Measurements from ENCODE around the gene RAD51D.

Gene RAD51D

GRCh38 chr17:35062308-35062707 is 57.4 kb downstream of the RAD51D start:
- Histone ChIP-seq H3K9me3 (ENCODE audit: control insufficient read depth in 1 of 2, low read length in 2 of 2) (no peaks in the 10 kb centered on the region), H3K4me3 (ENCODE audit: low read depth in 1 of 2, low read length in 2 of 2) (no peak overlapping the region)

GRCh38 chr17:35057332-35057915 is 62.2 kb downstream of the RAD51D start:
- Histone ChIP-seq H3K9me3 (ENCODE audit: control insufficient read depth in 1 of 2, low read length in 2 of 2) (no peaks in the 10 kb centered on the region), H3K4me1 (ENCODE audit: control insufficient read depth in 1 of 2, insufficient read depth in 2 of 2, low read length in 2 of 2) (peaks cover 3 to 4% of the 10 kb centered on the region in 2 donors), H3K4me3 (ENCODE audit: low read depth in 1 of 2, low read length in 2 of 2) (no peak overlapping the region), H3K36me3 (ENCODE audit: control insufficient read depth in 1 of 2, insufficient read depth in 2 of 2, low read length in 2 of 2) (peaks cover 0 to 8% of the 10 kb centered on the region in 2 donors), H3K27me3 (ENCODE audit: low read depth, low read length) (no peaks in the 10 kb centered on the region), H3K27ac (ENCODE audit: low read length) (no peak overlapping the region)

More at GRCh38 chr17:35062308-35062707, 57.4 kb downstream of the RAD51D start:
- H3K36me3 ChIP-seq (ENCODE audit: control insufficient read depth in 1 of 2, insufficient read depth in 2 of 2, low read length in 2 of 2): peaks cover 7 to 8% of the 10 kb centered on the region in 2 donors
- H3K4me1 ChIP-seq (ENCODE audit: control insufficient read depth in 1 of 2, insufficient read depth in 2 of 2, low read length in 2 of 2): peaks cover 10 to 11% of the 10 kb centered on the region in 2 donors
- no peak overlapping the region for H3K27ac ChIP-seq (ENCODE audit: low read length)
- H3K27me3 ChIP-seq (ENCODE audit: low read depth, low read length): no peaks in the 10 kb centered on the region

GRCh38 chr17:35056013-35056412 is 63.6 kb downstream of the RAD51D start:
- Histone ChIP-seq H3K4me1 (ENCODE audit: control insufficient read depth in 1 of 2, insufficient read depth in 2 of 2, low read length in 2 of 2) (peaks cover 12 to 15% of the 10 kb centered on the region in 2 donors), H3K4me3 (ENCODE audit: low read depth in 1 of 2, low read length in 2 of 2) (no peak overlapping the region), H3K27ac (ENCODE audit: low read length) (no peak overlapping the region), H3K36me3 (ENCODE audit: control insufficient read depth in 1 of 2, insufficient read depth in 2 of 2, low read length in 2 of 2) (peaks cover 0 to 5% of the 10 kb centered on the region in 2 donors), H3K27me3 (ENCODE audit: low read depth, low read length) (no peaks in the 10 kb centered on the region), H3K9me3 (ENCODE audit: control insufficient read depth in 1 of 2, low read length in 2 of 2) (no peaks in the 10 kb centered on the region)

- H3K36me3 ChIP-seq (ENCODE audit: control insufficient read depth in 1 of 2, insufficient read depth in 2 of 2, low read length in 2 of 2): no peaks in the 10 kb centered on the region
- no peak overlapping the region for H3K4me3 ChIP-seq (ENCODE audit: low read depth in 1 of 2, low read length in 2 of 2)
- no peaks in the 10 kb centered on the region for H3K27me3 ChIP-seq (ENCODE audit: low read depth, low read length)
- H3K27ac ChIP-seq (ENCODE audit: low read length): no peak overlapping the region
- H3K9me3 ChIP-seq (ENCODE audit: control insufficient read depth in 1 of 2, low read length in 2 of 2): no peaks in the 10 kb centered on the region
- H3K4me1 ChIP-seq (ENCODE audit: control insufficient read depth in 1 of 2, insufficient read depth in 2 of 2, low read length in 2 of 2): peaks cover 12 to 18% of the 10 kb centered on the region in 2 donors
Measured at GRCh38 chr17:35053204-35053603, 66.5 kb downstream of the RAD51D start.

GRCh38 chr17:35052780-35053179 is 66.9 kb downstream of the RAD51D start:
- Histone ChIP-seq H3K27ac (ENCODE audit: low read length) (no peak overlapping the region), H3K4me3 (ENCODE audit: low read depth in 1 of 2, low read length in 2 of 2) (no peak overlapping the region), H3K36me3 (ENCODE audit: control insufficient read depth in 1 of 2, insufficient read depth in 2 of 2, low read length in 2 of 2) (no peaks in the 10 kb centered on the region), H3K27me3 (ENCODE audit: low read depth, low read length) (no peaks in the 10 kb centered on the region), H3K9me3 (ENCODE audit: control insufficient read depth in 1 of 2, low read length in 2 of 2) (no peaks in the 10 kb centered on the region), H3K4me1 (ENCODE audit: control insufficient read depth in 1 of 2, insufficient read depth in 2 of 2, low read length in 2 of 2) (peaks cover 12 to 18% of the 10 kb centered on the region in 2 donors)

- Histone ChIP-seq H3K4me3 (ENCODE audit: low read depth in 1 of 2, low read length in 2 of 2) (peak overlapping the region in 1 of 2 donors; percentile 3), H3K9me3 (ENCODE audit: control insufficient read depth in 1 of 2, low read length in 2 of 2) (no peaks in the 10 kb centered on the region), H3K27ac (ENCODE audit: low read length) (peak overlapping the region; percentile 71), H3K4me1 (ENCODE audit: control insufficient read depth in 1 of 2, insufficient read depth in 2 of 2, low read length in 2 of 2) (peaks cover 12 to 18% of the 10 kb centered on the region in 2 donors), H3K27me3 (ENCODE audit: low read depth, low read length) (no peaks in the 10 kb centered on the region), H3K36me3 (ENCODE audit: control insufficient read depth in 1 of 2, insufficient read depth in 2 of 2, low read length in 2 of 2) (no peaks in the 10 kb centered on the region)
Measured at GRCh38 chr17:35052241-35052610, 67.4 kb downstream of the RAD51D start.

GRCh38 chr17:35051579-35052240 is 68.0 kb downstream of the RAD51D start:
- H3K4me3 ChIP-seq (ENCODE audit: low read depth in 1 of 2, low read length in 2 of 2): peak overlapping the region in 1 of 2 donors; percentile 3
- H3K4me1 ChIP-seq (ENCODE audit: control insufficient read depth in 1 of 2, insufficient read depth in 2 of 2, low read length in 2 of 2): peaks cover 12 to 18% of the 10 kb centered on the region in 2 donors
- H3K27ac ChIP-seq (ENCODE audit: low read length): peak overlapping the region; percentile 71
- H3K36me3 ChIP-seq (ENCODE audit: control insufficient read depth in 1 of 2, insufficient read depth in 2 of 2, low read length in 2 of 2): no peaks in the 10 kb centered on the region
- no peaks in the 10 kb centered on the region for H3K27me3 ChIP-seq (ENCODE audit: low read depth, low read length)
- H3K9me3 ChIP-seq (ENCODE audit: control insufficient read depth in 1 of 2, low read length in 2 of 2): no peaks in the 10 kb centered on the region

GRCh38 chr17:35051183-35051578 is 68.5 kb downstream of the RAD51D start:
- no peaks in the 10 kb centered on the region for H3K27me3 ChIP-seq (ENCODE audit: low read depth, low read length)
- no peaks in the 10 kb centered on the region for H3K9me3 ChIP-seq (ENCODE audit: control insufficient read depth in 1 of 2, low read length in 2 of 2)
- H3K4me3 ChIP-seq (ENCODE audit: low read depth in 1 of 2, low read length in 2 of 2): no peak overlapping the region
- H3K4me1 ChIP-seq (ENCODE audit: control insufficient read depth in 1 of 2, insufficient read depth in 2 of 2, low read length in 2 of 2): peaks cover 12 to 18% of the 10 kb centered on the region in 2 donors
- H3K27ac ChIP-seq (ENCODE audit: low read length): peak overlapping the region; percentile 71
- no peaks in the 10 kb centered on the region for H3K36me3 ChIP-seq (ENCODE audit: control insufficient read depth in 1 of 2, insufficient read depth in 2 of 2, low read length in 2 of 2)

GRCh38 chr17:35050170-35050569 is 69.5 kb downstream of the RAD51D start:
- Histone ChIP-seq H3K36me3 (ENCODE audit: control insufficient read depth in 1 of 2, insufficient read depth in 2 of 2, low read length in 2 of 2) (no peaks in the 10 kb centered on the region), H3K4me3 (ENCODE audit: low read depth in 1 of 2, low read length in 2 of 2) (no peak overlapping the region), H3K27me3 (ENCODE audit: low read depth, low read length) (no peaks in the 10 kb centered on the region), H3K9me3 (ENCODE audit: control insufficient read depth in 1 of 2, low read length in 2 of 2) (no peaks in the 10 kb centered on the region), H3K4me1 (ENCODE audit: control insufficient read depth in 1 of 2, insufficient read depth in 2 of 2, low read length in 2 of 2) (peaks cover 12 to 18% of the 10 kb centered on the region in 2 donors), H3K27ac (ENCODE audit: low read length) (no peak overlapping the region)

GRCh38 chr17:35048685-35049379 is 70.8 kb downstream of the RAD51D start:
- Histone ChIP-seq H3K4me1 (ENCODE audit: control insufficient read depth in 1 of 2, insufficient read depth in 2 of 2, low read length in 2 of 2) (peaks cover 12 to 18% of the 10 kb centered on the region in 2 donors), H3K9me3 (ENCODE audit: control insufficient read depth in 1 of 2, low read length in 2 of 2) (no peaks in the 10 kb centered on the region), H3K36me3 (ENCODE audit: control insufficient read depth in 1 of 2, insufficient read depth in 2 of 2, low read length in 2 of 2) (no peaks in the 10 kb centered on the region), H3K27ac (ENCODE audit: low read length) (no peak overlapping the region), H3K4me3 (ENCODE audit: low read depth in 1 of 2, low read length in 2 of 2) (no peak overlapping the region), H3K27me3 (ENCODE audit: low read depth, low read length) (no peaks in the 10 kb centered on the region)

GRCh38 chr17:35046740-35047283 is 72.8 kb downstream of the RAD51D start:
- peaks cover 1 to 8% of the 10 kb centered on the region in 2 donors for H3K4me1 ChIP-seq (ENCODE audit: control insufficient read depth in 1 of 2, insufficient read depth in 2 of 2, low read length in 2 of 2)
- no peaks in the 10 kb centered on the region for H3K9me3 ChIP-seq (ENCODE audit: control insufficient read depth in 1 of 2, low read length in 2 of 2)
- peak overlapping the region; percentile 26 for H3K27ac ChIP-seq (ENCODE audit: low read length)
- H3K36me3 ChIP-seq (ENCODE audit: control insufficient read depth in 1 of 2, insufficient read depth in 2 of 2, low read length in 2 of 2): no peaks in the 10 kb centered on the region
- no peaks in the 10 kb centered on the region for H3K27me3 ChIP-seq (ENCODE audit: low read depth, low read length)
- H3K4me3 ChIP-seq (ENCODE audit: low read depth in 1 of 2, low read length in 2 of 2): no peak overlapping the region

Data from muscle layer of duodenum (tissue), 2 donors.